Right lobe of liver (tissue), 6 donors: ENCODE results near the gene AMPD3. TPM values are rescaled to one million over a fixed set of nuclear protein-coding genes. Genes with fewer than 3 reads are reported as not detected.

ENCODE experiments used
- ATAC-seq, 4 donors: fragments of 200-7000 bp; cut with Tn5 transposase; one replicate each; pipeline ENCODE4 v1.9.1; 2020; ENCODE audit warnings: mild to moderate bottlenecking in 4 of 4, moderate library complexity in 4 of 4
- DNase-seq, 3 donors: peaks; one replicate each; pipeline ENCODE4 v3.0.0-alpha.2; 2020
- H3K27ac ChIP-seq, 3 donors: fragments of 200-600 bp; one replicate each; pipeline ENCODE4 v1.8.0; 2022
- H3K27me3 ChIP-seq, 2 donors: fragments of 200-600 bp; one replicate each; pipeline ENCODE4 v1.8.0; 2022
- H3K36me3 ChIP-seq, 4 donors: fragments of 200-600 bp; sonication (generic) in 1 of 4; one replicate each; pipeline versions ENCODE4 v1.5.1 to v1.8.0; 2017 to 2022; ENCODE audit warnings: control low read depth in 1 of 4
- H3K4me1 ChIP-seq, 4 donors: fragments of 200-600 bp; sonication (generic) in 1 of 4; one replicate each; pipeline versions ENCODE4 v1.5.1 to v1.8.0; 2017 to 2022; ENCODE audit warnings: control low read depth in 1 of 4
- H3K4me3 ChIP-seq, 3 donors: fragments of 200-600 bp; one replicate each; pipeline ENCODE4 v1.8.0; 2022
- H3K9me3 ChIP-seq, 4 donors: fragments of 200-600 bp; sonication (generic) in 1 of 4; one replicate each; pipeline versions ENCODE4 v1.5.1 to v1.8.0; 2017 to 2022; ENCODE audit warnings: control low read depth in 1 of 4
- CTCF ChIP-seq, 4 donors: fragments of 200-600 bp in 3 of 4; fragments of 450-650 bp in 1 of 4; IDR thresholded peaks; one replicate each; pipeline versions ENCODE4 v1.5.1 to v1.8.0; 2016 to 2022; ENCODE audit warnings: antibody characterized with exemption in 4 of 4, mild to moderate bottlenecking in 2 of 4
- POLR2A ChIP-seq: fragments of 450-650 bp; IDR thresholded peaks from one replicate; pipeline ENCODE4 v1.6.1; 2017; ENCODE audit warnings: antibody characterized with exemption, mild to moderate bottlenecking
- WGBS: methylation state at CpG from one replicate; pipeline ENCODE4 v1.1.6; 2018; ENCODE audit warnings: low coverage, low lambda C conversion rate; ENCODE audit not compliant: insufficient coverage; ENCODE audit errors: missing lambda C conversion rate; 5-methylcytosine and 5-hydroxymethylcytosine counted together
- intact Hi-C, 2 donors: fragments of 100-400 bp; cut with DNase I; formaldehyde crosslinking; loops; one replicate each; pipeline versions ENCODE4 v1.11.2 to v1.14.1; 2022
- total RNA-seq, 6 experiments: library from RNA; depleted of rRNA in 2 of 6; stranded (reverse); fragments of >200 nt in 2 of 6; fragmentation: NEBNext Ultra II Directional in 3 of 6; extraction: Animal tissue kit (Norgen Biotek cat#: 25700) in 3 of 6; gene quantifications; one replicate each; pipeline versions ENCODE4 v1.1.0 to v1.2.4, GENCODE V29; 2016 to 2023
- donor health status: DM: no; HTN: yes; CAD: no.
- donor health status: DM: no; HTN: no; CAD: no.
- donor health status: DM: no; HTN: no; CAD: no.
- donor health status: DM: no; HTN: yes; CAD: no.
- donor health status: DM: no; HTN: yes; CAD: no.

Gene AMPD3
- total RNA-seq, 6 experiments from 2014 or later, result 0.98 to 5.0 (median 1.8) TPM

- no peak for ATAC-seq
- intact Hi-C loops, result no loop called here
These were observed 67.2 kb downstream of the AMPD3 start for GRCh38 chr11:10522276-10522675.

GRCh38 chr11:10522921-10523320 lies 67.9 kb downstream of the AMPD3 start:
- no peak overlapping the region for H3K27ac ChIP-seq
- no peak overlapping the region for H3K4me3 ChIP-seq
- peaks cover 0 to 31% (median 7%) of the 10 kb centered on the region in 4 donors for H3K36me3 ChIP-seq
- intact Hi-C loops, result no loop called here
- TF ChIP-seq POLR2A (no peak), CTCF (IDR thresholded peaks at IDR 0.05) (no peak)
- H3K4me1 ChIP-seq, result no peaks in the 10 kb centered on the region
- H3K27me3 ChIP-seq, result no peaks in the 10 kb centered on the region
- no peak for DNase-seq
- WGBS, result 73% methylated on average over 2 of the region's 2 CpGs
- no peaks in the 10 kb centered on the region for H3K9me3 ChIP-seq
- no peak for ATAC-seq

More at GRCh38 chr11:10522276-10522675, 67.2 kb downstream of the AMPD3 start:
- Histone ChIP-seq H3K4me3 (no peak overlapping the region), H3K9me3 (no peaks in the 10 kb centered on the region), H3K4me1 (no peaks in the 10 kb centered on the region), H3K36me3 (peaks cover 0 to 31% (median 7%) of the 10 kb centered on the region in 4 donors), H3K27ac (no peak overlapping the region), H3K27me3 (no peaks in the 10 kb centered on the region)
- no peak for DNase-seq
- WGBS, result 100% methylated on average over 1 of the region's 1 CpG
- no peak for TF ChIP-seq POLR2A
- TF ChIP-seq CTCF (IDR thresholded peaks at IDR 0.05), result no peak

- H3K36me3 ChIP-seq, result peaks cover 0 to 35% (median 6%) of the 10 kb centered on the region in 4 donors
- intact Hi-C loops, result no loop called here
- no peaks in the 10 kb centered on the region for H3K27me3 ChIP-seq
- DNase-seq (no peak), ATAC-seq (no peak)
- WGBS, result 60% methylated on average over 1 of the region's 1 CpG
- TF ChIP-seq POLR2A (no peak), CTCF (IDR thresholded peaks at IDR 0.05) (no peak)
- no peaks in the 10 kb centered on the region for H3K4me1 ChIP-seq
- H3K4me3 ChIP-seq, result no peak overlapping the region
- H3K9me3 ChIP-seq, result no peaks in the 10 kb centered on the region
- no peak overlapping the region for H3K27ac ChIP-seq
These were observed 69.4 kb downstream of the AMPD3 start for GRCh38 chr11:10524471-10524870.

GRCh38 chr11:10526974-10527918 lies 72.2 kb downstream of the AMPD3 start:
- Histone ChIP-seq H3K9me3 (no peaks in the 10 kb centered on the region), H3K27me3 (no peaks in the 10 kb centered on the region), H3K27ac (no peak overlapping the region), H3K36me3 (peaks cover 0 to 24% (median 5%) of the 10 kb centered on the region in 4 donors), H3K4me1 (no peaks in the 10 kb centered on the region), H3K4me3 (no peak overlapping the region)
- no peak for TF ChIP-seq CTCF (IDR thresholded peaks at IDR 0.05)
- intact Hi-C loops, result no loop called here
- no peak for ATAC-seq
- no peak for DNase-seq
- WGBS, result 89% methylated on average over 6 of the region's 6 CpGs
